Measurements from ENCODE around the gene PBX1. TPM values are rescaled to one million over a fixed set of nuclear protein-coding genes. Genes with fewer than 3 reads are reported as not detected.

The PBX1 gene
- total and polyA plus RNA-seq, 2 experiments from 2014 or later, result 40.0 to 104 TPM

- no peak overlapping the region for H3K27ac Mint-ChIP-seq
- peaks cover 32% of the 10 kb centered on the region for H3K36me3 Mint-ChIP-seq (ENCODE audit: low read depth)
- peaks cover 7% of the 10 kb centered on the region for H3K27me3 Mint-ChIP-seq (ENCODE audit: insufficient read depth, low read depth, poor library complexity)
- H2AFZ ChIP-seq, result no peak overlapping the region
- H3K36me3 ChIP-seq (ENCODE audit: insufficient read depth), result peaks cover 4% of the 10 kb centered on the region; the same call in 1 of the 2 replicates
- DNase-seq (ENCODE audit: low spot score) (no peak), ATAC-seq (no peak)
- no peak for TF ChIP-seq NANOG (IDR thresholded peaks at IDR 0.05; ENCODE audit: borderline replicate concordance)
- TF ChIP-seq, protein P1, sequence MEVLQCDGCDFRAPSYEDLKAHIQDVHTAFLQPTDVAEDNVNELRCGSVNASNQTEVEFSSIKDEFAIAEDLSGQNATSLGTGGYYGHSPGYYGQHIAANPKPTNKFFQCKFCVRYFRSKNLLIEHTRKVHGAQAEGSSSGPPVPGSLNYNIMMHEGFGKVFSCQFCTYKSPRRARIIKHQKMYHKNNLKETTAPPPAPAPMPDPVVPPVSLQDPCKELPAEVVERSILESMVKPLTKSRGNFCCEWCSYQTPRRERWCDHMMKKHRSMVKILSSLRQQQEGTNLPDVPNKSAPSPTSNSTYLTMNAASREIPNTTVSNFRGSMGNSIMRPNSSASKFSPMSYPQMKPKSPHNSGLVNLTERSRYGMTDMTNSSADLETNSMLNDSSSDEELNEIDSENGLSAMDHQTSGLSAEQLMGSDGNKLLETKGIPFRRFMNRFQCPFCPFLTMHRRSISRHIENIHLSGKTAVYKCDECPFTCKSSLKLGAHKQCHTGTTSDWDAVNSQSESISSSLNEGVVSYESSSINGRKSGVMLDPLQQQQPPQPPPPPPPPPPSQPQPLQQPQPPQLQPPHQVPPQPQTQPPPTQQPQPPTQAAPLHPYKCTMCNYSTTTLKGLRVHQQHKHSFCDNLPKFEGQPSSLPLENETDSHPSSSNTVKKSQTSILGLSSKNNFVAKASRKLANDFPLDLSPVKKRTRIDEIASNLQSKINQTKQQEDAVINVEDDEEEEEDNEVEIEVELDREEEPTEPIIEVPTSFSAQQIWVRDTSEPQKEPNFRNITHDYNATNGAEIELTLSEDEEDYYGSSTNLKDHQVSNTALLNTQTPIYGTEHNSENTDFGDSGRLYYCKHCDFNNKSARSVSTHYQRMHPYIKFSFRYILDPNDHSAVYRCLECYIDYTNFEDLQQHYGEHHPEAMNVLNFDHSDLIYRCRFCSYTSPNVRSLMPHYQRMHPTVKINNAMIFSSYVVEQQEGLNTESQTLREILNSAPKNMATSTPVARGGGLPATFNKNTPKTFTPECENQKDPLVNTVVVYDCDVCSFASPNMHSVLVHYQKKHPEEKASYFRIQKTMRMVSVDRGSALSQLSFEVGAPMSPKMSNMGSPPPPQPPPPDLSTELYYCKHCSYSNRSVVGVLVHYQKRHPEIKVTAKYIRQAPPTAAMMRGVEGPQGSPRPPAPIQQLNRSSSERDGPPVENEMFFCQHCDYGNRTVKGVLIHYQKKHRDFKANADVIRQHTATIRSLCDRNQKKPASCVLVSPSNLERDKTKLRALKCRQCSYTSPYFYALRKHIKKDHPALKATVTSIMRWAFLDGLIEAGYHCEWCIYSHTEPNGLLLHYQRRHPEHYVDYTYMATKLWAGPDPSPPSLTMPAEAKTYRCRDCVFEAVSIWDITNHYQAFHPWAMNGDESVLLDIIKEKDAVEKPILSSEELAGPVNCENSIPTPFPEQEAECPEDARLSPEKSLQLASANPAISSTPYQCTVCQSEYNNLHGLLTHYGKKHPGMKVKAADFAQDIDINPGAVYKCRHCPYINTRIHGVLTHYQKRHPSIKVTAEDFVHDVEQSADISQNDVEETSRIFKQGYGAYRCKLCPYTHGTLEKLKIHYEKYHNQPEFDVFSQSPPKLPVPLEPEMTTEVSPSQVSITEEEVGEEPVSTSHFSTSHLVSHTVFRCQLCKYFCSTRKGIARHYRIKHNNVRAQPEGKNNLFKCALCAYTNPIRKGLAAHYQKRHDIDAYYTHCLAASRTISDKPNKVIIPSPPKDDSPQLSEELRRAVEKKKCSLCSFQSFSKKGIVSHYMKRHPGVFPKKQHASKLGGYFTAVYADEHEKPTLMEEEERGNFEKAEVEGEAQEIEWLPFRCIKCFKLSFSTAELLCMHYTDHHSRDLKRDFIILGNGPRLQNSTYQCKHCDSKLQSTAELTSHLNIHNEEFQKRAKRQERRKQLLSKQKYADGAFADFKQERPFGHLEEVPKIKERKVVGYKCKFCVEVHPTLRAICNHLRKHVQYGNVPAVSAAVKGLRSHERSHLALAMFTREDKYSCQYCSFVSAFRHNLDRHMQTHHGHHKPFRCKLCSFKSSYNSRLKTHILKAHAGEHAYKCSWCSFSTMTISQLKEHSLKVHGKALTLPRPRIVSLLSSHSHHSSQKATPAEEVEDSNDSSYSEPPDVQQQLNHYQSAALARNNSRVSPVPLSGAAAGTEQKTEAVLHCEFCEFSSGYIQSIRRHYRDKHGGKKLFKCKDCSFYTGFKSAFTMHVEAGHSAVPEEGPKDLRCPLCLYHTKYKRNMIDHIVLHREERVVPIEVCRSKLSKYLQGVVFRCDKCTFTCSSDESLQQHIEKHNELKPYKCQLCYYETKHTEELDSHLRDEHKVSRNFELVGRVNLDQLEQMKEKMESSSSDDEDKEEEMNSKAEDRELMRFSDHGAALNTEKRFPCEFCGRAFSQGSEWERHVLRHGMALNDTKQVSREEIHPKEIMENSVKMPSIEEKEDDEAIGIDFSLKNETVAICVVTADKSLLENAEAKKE (CRISPR knock-in tag; IDR thresholded peaks at IDR 0.05), result no peak
- TF ChIP-seq, protein P2, sequence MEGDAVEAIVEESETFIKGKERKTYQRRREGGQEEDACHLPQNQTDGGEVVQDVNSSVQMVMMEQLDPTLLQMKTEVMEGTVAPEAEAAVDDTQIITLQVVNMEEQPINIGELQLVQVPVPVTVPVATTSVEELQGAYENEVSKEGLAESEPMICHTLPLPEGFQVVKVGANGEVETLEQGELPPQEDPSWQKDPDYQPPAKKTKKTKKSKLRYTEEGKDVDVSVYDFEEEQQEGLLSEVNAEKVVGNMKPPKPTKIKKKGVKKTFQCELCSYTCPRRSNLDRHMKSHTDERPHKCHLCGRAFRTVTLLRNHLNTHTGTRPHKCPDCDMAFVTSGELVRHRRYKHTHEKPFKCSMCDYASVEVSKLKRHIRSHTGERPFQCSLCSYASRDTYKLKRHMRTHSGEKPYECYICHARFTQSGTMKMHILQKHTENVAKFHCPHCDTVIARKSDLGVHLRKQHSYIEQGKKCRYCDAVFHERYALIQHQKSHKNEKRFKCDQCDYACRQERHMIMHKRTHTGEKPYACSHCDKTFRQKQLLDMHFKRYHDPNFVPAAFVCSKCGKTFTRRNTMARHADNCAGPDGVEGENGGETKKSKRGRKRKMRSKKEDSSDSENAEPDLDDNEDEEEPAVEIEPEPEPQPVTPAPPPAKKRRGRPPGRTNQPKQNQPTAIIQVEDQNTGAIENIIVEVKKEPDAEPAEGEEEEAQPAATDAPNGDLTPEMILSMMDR (conservative IDR thresholded peaks at IDR 0.05; ENCODE audit: low read depth in 2 of 2), result no peak
- TF ChIP-seq JUNB (IDR thresholded peaks at IDR 0.05; ENCODE audit: unreplicated experiment), result no peak
- TF ChIP-seq ZNF331 (CRISPR knock-in tag; IDR thresholded peaks at IDR 0.05; ENCODE audit: low read depth), result no peak
- TF ChIP-seq CREB1 (CRISPR knock-in tag; IDR thresholded peaks at IDR 0.05; ENCODE audit: low read depth), result no peak
- TF ChIP-seq, protein P3, sequence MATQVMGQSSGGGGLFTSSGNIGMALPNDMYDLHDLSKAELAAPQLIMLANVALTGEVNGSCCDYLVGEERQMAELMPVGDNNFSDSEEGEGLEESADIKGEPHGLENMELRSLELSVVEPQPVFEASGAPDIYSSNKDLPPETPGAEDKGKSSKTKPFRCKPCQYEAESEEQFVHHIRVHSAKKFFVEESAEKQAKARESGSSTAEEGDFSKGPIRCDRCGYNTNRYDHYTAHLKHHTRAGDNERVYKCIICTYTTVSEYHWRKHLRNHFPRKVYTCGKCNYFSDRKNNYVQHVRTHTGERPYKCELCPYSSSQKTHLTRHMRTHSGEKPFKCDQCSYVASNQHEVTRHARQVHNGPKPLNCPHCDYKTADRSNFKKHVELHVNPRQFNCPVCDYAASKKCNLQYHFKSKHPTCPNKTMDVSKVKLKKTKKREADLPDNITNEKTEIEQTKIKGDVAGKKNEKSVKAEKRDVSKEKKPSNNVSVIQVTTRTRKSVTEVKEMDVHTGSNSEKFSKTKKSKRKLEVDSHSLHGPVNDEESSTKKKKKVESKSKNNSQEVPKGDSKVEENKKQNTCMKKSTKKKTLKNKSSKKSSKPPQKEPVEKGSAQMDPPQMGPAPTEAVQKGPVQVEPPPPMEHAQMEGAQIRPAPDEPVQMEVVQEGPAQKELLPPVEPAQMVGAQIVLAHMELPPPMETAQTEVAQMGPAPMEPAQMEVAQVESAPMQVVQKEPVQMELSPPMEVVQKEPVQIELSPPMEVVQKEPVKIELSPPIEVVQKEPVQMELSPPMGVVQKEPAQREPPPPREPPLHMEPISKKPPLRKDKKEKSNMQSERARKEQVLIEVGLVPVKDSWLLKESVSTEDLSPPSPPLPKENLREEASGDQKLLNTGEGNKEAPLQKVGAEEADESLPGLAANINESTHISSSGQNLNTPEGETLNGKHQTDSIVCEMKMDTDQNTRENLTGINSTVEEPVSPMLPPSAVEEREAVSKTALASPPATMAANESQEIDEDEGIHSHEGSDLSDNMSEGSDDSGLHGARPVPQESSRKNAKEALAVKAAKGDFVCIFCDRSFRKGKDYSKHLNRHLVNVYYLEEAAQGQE (IDR thresholded peaks at IDR 0.05; ENCODE audit: unreplicated experiment), result no peak
- no peak for TF ChIP-seq STAT1 (IDR thresholded peaks at IDR 0.05; ENCODE audit: unreplicated experiment)
- no peak for TF ChIP-seq EZH2 (IDR thresholded peaks at IDR 0.05; ENCODE audit: low read depth, unreplicated experiment)
- no peak for TF ChIP-seq EZH2phosphoT487 (IDR thresholded peaks at IDR 0.05; ENCODE audit: unreplicated experiment)
- no peak for TF ChIP-seq ZNF114 (CRISPR knock-in tag; IDR thresholded peaks at IDR 0.05)
- no peak for TF ChIP-seq POLR2AphosphoS5 (IDR thresholded peaks at IDR 0.05; ENCODE audit: low read depth)
- TF ChIP-seq, protein P4, sequence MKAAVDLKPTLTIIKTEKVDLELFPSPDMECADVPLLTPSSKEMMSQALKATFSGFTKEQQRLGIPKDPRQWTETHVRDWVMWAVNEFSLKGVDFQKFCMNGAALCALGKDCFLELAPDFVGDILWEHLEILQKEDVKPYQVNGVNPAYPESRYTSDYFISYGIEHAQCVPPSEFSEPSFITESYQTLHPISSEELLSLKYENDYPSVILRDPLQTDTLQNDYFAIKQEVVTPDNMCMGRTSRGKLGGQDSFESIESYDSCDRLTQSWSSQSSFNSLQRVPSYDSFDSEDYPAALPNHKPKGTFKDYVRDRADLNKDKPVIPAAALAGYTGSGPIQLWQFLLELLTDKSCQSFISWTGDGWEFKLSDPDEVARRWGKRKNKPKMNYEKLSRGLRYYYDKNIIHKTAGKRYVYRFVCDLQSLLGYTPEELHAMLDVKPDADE (IDR thresholded peaks at IDR 0.05), result no peak
- peaks cover 69% of the 10 kb centered on the region for H3K4me1 Mint-ChIP-seq
- no peak overlapping the region for H3K27ac ChIP-seq (ENCODE audit: low read depth)
- peaks cover 100% of the 10 kb centered on the region for H3K79me2 ChIP-seq (replicated peaks; ENCODE audit: insufficient read depth)
- no peaks in the 10 kb centered on the region for H3F3A ChIP-seq (replicated peaks; ENCODE audit: low read depth)
- H3K9me3 Mint-ChIP-seq, result no peaks in the 10 kb centered on the region
- no peak overlapping the region for H3K4me2 ChIP-seq
- H3K9me2 ChIP-seq (ENCODE audit: insufficient read depth), result no peaks in the 10 kb centered on the region
- peaks cover 38% of the 10 kb centered on the region for H4K20me1 ChIP-seq (replicated peaks; ENCODE audit: insufficient read depth)
- H3K27me3 ChIP-seq (ENCODE audit: insufficient read depth), result no peaks in the 10 kb centered on the region
- no peak overlapping the region for H3K4me3 Mint-ChIP-seq
- peaks cover 64% of the 10 kb centered on the region for H3K4me1 ChIP-seq (ENCODE audit: insufficient read depth)
- no peak overlapping the region for H3K4me3 ChIP-seq
Measured at GRCh38 chr1:164641353-164641730, 82.4 kb downstream of the PBX1 start.

Data from GM23338 (cell line).